GM19023 (cell line): ENCODE results near the gene CMTR1.
"Not testable (repeated sequence)": the region's sequence is repeated elsewhere in the genome, so short reads cannot be mapped to it uniquely, and the experiment has no call there.

Source experiments
- ATAC-seq: cut with Tn5 transposase; IDR thresholded peaks from one replicate; pipeline ENCODE4 v1.9.1; 2021; ENCODE audit warnings: mild to moderate bottlenecking, moderate library complexity; ENCODE audit not compliant: unreplicated experiment

Gene CMTR1

DNA sequence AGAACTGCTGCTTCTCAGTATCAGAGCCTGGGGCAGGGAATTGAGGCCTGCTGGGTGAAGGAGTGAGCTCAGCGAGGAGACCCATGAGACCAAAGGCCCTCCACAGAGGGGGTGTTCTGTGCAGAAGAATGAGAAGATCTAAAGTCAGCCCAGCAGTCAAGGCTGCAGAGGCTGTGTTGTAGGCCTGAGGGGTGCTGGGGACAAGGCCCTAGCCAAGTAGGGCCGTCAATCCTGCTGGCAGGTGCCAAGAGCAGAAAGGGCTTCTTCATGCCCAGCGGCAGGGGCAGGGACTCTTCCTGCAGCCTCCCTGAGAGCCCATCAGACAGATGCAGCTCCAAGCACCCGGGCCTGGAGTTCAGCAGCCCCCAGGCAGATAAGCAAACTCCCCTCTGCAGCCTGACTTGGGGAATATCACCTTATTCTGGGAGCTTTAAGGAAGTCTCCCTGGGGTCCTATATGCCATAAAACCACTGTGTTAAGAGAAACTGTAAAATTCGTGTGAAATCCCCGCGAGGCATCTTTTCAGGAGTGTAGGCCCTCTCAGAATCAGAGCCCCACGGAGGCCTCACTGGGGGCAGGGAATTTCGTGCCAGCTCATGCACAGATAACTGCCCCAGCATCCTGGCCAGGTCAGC lies 57.6 kb downstream of the CMTR1 start:
- ATAC-seq: no peak

DNA sequence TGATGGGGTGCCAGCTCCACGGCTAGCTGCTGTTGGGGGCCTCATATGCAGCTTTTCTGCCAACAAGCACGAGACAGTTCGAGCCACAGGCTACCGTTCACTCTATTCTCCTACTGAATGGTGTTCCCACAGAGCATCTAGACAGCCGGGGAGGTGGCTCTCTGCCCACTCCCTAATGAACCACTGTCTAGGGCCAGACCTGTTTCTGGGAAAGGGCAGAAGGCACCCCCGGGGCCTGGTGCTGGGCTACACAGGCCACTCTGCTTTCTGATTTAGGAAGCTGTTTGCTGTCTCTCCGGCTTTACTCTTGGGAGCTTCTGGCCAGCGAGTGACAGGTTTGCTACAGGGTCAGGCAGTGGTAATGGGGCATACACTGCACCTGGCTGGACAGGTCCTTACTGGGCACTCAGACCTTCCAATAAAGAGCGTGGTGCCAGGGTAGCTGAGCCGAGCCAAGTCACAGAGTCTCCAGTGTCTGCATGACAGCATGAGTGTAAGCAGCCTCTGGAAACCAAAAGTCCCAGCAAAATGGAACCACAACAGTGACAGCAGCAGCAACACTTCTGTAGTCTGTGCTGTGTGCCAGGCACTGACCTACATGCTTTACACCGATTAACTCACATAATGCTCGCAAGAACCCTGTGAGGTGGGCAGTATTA lies 58.3 kb downstream of the CMTR1 start:
- ATAC-seq: no peak

DNA sequence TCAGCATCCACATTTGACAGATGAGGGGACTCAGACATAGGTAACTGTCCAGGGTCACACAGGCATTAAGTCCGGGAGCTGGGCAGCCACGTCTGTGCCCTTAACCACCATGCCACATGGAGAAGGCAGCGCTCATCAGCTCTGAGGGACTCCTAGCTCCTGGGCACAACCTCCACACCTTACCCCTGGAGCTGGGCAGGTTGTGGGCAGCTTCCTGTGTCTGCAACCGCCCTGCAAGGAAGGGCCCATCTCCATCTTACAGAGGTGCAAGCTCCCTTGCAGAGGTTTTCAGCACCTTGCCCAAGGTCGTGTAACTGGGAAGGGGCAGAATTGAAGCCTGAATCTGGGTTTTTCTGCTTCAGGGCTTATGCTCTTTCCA lies 58.8 kb downstream of the CMTR1 start:
- ATAC-seq: no peak

DNA sequence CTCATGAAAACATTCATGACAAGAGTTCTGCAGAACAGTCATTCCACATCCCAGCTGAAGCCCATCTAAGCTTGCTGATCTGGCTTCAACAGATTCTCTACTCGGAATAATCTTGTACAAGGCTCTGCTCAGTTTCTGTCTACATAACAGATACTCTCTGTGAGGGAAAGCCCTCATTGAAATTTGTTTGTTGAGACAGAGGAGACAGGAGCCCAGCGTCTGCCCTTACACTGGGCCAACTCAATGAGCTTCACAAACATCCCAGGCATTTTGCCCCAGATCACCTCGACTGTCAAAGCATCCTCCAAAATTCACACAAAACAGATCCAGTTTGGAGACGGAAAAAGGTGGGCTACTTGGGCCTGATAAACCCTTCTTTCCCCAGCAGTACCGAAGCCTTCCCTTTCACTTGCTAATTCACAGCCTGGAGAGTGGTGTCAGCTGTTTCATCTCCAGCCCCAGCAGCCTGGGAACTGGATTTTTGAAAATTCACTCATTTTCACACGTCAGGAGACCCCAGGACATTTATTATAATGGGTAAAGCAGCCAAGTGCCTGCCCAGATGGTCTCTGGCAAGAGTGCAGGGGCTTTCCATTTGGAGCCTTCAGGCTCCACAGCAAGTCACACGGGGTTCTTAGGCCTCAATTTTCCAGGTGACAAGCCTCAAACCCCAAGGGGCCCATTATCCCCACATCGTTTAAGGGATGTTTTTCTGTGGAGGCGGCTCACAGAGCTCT lies 59.4 kb downstream of the CMTR1 start:
- no peak for ATAC-seq

DNA sequence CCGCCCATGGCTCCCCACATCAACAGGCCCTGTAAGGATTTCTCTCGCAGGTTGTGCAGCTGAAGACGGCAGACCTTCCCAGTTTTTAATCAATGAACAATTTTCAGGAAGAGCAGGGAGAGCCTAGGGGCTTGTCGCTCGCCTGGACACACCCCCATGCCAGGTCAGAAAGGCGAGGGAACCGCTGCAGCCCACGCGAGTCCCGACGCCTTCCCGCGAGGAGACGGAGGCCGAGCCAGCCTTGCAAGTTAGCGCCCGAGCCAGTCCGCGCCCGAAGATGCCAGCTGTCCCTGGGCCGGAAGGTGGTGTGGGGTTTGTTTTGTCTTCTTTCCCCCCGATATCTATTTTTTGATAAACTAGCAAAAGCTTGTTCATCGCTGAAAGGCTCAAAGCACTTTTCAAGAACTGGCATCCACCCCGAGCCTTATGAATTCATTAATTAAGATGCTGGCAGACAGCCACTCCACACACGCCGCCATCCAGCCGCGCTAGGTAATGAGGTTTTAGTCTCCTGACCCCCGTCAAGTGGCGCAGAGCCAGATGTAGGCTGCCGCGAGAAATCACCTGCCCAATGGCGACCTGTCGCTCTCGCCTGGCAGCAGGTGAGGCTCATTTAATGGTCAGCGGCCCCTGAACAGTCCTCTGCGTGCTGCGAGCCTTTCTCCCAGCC lies 60.1 kb downstream of the CMTR1 start:
- ATAC-seq: no peak

DNA sequence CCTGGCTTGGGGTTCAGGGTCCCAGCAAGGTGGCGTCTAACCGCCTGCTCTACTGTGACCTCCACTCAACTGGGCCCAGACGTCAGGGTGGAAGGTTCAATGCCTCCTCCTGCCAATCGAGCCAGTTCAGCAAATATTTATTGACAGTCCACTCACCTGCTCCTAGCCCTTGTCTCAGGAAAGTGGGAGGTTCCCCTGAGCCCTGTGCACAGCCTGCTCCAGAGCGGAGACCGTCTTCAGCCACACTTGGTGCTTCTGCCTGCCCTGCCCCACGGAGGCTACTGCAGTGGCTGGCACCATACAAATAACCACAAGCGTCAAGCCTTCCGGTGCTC lies 60.6 kb downstream of the CMTR1 start:
- ATAC-seq: no peak

DNA sequence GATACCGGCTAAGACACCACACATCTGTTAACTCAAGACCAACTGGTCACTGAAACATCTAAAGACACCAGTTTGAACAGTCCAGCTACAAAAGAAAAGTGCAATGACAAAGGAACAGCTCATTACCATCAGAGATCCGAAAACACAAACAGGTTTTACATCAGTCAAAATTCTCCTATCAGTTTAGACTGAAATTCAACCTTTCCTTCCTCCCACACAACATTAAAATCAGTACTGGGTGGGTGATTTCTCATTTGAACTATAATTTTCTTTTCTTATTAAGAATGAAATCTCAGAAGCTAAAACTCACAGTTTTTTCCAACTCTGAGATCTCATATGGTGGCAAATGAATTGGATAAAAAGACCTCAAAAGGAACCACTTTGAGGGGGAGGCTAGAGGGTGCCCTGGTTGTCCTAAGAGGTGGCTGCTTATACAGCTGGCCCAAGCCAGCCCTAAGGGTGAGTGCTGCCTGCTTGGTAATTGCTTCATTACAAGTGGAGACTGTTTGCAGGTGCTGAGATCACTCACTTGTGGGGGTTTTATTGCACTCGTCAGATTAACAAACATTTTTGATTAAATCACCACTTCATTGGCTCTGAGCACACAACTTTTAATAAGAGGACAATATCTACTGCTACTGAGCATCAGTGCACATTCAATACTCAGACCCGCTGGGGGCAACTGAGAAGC lies 62.4 kb downstream of the CMTR1 start:
- no peak for ATAC-seq

DNA sequence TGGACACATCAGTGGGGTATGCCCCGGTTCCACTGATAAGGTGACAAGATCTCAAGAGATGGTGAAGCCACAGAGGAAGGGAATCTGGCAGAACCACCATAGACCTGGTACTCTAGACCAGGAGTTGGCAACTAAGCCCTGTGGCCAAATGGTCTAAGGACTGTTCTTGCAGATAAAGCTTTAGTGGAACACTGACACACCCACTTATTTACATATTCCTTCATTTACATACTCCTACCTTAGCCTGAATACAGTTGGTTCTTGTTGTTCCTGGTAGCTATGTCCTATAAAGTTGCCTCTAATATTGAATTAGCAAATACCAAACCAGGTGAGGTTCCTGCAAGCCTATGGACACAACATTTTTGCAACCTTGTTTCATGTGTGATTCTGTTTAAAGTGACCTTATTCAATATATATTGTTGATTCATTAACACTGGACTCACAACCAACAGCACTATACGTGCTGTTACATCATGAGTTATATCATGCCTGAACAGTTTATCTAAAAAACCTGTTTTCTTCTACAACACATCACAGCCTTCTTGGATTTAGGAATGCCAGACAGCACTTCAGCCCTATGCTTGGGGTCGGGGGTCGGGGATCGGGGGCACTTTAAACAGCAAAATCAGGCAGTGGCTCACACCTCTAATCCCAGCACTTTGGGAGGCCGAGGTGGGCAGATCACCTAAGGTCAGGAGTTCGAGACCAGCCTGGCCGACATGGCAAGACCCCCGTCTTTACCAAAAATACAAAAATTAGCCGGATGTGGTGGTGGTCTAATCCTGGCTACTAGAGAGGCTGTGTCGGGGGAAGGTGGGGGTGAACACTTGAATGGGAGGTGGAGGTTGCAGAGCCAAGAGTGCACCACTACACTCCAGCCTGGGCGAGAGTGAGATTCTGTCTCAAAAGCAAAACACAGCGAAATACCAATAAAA lies 64.2 kb downstream of the CMTR1 start:
- no peak for ATAC-seq

DNA sequence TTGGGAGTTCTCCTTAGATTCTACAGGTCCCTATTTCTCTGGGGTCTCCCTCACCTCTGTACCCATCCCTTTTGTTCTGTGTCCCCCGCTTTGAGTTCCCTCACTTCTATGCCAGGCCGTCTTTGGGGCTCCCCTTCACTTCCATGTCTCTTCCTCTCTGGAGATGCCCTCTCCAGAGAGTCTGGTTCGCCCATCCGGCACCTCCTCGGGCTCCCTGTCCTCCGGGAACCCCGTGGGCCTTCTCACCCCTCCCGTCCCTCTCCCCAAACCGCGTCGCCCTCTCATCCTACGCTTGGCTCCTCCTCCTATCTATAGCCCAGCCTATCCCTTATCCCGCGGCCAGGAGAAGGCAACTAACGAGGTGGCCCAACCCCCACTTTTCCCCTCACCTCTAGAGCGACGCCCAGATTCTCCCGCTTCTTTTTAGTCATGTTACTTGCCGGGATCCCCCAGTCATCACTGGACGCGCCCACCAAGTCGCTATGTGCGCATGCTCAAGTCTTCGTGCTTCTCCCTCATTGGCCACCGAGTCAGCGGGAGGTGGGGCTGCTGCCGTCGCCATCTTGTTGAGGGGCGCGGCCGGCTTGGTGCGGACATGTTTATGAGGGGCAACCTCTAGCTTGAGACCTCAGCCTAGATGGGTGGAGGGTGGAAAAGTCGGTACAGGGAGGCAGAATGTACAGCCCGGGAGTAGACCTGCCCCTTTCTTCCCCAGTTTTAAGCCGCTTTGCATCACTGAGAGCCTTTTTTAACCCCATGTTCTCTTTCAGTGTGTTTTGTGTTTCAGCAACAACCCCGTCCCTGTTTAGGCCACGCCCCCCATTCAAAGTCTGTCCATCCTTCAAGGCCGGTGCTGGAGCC lies 66.6 kb downstream of the CMTR1 start, which contains the start of gene CCDC167:
TSS of gene CCDC167 (minus strand) at position 461 of the 861 bp plus-strand sequence. CDS start at position 431, 30 bp downstream.
- peak; percentile 84 for ATAC-seq

DNA sequence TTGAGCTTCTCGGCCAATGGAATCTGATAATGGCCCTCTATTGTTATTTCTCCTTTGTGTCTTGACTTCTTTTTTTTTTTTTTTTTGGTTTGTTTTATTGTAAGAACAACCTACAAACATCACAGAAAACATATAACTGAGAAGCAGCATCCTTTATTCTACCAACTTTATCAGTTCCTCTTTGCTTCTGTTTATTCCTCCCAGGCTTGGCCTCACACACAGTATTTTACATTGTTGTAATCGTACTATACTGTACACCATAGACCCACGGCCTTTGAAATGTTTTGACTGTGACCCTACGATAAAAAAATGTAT lies 67.2 kb downstream of the CMTR1 start:
- no peak for ATAC-seq

DNA sequence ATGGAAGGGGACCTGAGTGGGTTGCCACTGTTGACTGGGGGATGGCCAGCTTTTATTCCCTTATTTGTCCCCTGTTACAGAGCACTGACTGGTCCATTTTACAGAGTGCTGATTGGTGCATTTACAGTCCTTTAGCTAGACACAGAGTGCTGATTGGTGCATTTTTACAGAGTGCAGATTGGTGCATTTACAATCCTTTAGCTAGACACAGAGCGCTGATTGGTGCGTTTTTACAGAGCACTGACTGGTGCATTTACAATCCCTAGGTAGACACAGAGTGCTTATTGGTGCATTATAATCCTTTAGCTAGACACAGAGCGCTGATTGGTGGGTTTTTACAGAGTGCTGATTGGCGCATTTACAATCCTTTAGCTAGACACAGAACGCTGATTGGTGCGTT lies 67.9 kb downstream of the CMTR1 start:
- ATAC-seq: not testable (repeated sequence)

DNA sequence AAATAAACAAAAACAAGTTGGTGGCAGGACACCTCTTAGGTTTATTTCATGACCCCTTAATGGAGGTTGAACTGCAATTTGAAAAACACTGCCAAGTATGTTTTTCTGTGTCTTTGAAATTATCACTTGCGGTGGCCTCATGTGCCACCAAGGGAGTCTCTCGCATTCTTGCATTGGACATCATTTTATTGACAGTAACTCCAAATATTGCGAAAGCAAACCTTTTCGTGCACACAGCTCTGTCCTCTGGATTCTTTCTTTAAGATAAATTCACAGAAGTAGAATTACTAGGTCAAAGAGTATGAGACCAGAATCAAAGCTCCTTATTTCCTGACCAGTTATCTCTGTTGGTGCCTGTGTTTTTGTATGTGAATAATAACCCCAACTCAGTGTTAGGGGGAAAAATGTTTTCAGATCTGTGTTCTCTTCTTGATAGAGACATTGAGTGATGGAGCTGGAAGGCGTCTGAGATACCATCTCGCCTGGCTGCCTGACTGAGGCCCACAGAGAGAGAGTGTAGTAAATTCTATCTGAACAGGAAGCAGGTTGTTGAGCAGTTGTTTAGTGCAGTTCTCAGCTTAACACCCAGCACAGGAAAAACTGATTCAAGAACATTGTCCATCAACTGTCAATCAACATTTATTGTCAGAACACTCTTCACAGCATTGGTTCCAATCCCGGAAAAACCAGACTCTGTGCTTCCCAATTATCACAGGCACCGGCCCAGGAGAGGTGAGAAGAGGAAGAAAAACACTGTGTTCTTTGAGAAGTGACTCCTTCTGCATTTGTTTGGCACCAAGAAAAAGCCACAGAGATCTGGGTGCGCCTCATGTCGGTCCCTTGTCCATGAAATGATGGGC lies 68.8 kb downstream of the CMTR1 start:
- ATAC-seq: no peak

DNA sequence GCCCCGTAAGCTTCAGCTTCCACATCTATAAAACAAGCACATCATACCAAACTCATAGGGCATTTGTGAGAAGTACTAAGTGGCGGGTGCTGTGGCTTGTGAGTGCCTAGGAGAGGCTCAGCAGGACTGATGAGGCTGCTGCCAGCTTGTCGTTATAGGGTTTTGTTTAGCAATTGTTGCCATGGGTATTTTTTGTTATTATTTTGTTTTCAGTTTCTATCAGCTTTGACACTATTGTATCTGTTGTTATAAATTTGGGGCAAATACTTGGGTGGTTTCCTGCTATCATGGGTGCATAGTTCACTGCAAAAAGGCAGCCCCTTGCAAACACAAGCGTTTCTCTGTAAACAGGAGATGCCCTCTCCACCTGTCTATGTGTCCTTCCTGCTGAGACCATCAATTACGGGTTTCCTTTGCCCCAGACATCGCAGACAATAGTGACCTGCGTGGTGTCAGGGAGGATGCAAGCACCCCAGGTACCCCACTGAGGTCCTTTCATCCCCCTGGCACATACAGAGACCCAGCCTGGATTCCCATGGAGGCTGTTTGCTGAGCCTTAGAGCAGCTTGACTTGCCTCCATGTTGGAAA lies 69.8 kb downstream of the CMTR1 start:
- ATAC-seq: no peak

DNA sequence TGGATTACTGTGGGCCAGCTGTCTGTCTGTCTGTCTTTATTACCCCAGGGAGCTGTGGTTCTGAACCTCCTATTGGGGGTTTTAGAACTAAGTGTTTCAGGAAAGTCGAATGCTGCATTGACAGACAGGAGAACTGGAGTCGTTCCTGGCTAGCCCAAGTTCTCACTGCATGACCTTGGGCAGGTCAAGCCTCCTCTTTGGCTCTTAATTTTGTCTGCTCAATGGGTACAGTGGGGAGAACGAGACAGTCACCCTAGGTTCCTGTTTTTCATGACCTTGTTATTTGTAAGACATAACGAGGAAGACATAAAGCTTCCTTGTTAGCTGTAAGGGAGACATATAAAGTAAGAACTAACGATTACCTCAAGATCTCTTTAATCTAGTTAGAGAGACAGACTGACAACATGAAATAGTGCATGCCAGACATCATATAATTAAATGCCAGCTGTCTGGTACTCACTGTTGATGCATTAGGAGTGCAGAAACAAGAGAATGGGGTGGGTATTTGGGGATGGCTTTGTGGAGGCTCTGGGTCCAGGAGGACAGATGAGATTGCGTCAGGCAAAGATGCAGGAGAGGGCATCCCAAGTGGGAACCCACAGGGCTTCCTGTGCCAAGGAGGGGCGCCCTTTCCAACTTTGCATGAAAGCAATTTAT lies 70.4 kb downstream of the CMTR1 start:
- no peak for ATAC-seq

DNA sequence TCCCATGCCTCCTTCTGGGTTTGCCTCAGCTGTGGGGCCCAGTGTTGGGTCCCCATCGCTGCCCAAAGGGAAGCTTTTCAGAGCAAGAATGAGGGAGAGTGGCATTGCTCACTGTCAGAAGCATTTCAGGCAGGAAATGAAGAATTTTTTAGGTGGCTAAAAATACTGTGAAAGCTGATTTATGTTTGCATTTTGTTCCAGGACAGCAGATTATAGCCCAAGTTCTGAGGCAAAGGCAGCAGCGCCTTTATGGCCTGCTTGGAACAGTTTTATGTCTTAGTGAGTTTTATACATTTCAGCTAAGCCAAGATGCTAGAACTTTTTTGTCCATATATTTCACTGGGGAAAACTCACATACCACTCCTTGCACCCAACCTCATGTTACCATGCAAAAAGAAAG lies 71.0 kb downstream of the CMTR1 start:
- ATAC-seq: no peak

DNA sequence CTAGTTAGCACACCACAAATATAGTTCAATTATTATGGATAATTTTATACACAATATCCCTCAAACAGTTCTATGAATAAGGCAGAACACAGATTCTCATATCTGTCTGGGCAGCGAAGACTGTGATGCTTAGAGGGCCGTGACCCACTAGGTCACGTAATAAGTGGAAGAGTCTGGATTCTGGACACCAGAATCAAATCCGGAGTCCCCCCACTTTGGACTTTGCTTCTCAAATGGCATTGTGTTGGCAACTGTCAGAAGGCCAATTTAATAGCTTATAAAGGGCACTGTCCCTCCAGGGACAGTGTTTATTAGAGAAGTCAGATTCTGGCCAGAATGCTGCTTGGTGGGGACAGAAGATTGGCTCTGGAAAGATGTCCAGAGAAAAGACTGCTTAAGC lies 73.5 kb downstream of the CMTR1 start:
- ATAC-seq: no peak

DNA sequence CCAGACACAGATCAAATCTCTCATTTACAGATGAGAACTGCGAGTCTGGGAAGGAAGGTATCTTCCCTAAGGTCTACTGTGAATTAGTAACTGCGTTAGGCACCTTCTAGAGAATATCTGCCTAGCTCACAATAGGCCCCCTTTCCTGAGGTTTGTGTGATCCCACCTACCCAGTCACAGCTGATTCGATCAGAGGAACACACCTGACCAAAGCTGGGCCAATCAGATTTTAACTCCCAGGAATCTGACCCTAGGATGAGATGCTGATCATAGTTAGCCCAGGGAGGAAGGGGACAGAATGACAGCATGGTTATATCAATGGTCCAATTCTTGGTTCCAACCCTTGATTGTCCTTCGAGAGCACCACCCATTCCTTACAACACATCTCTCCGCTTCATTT lies 74.1 kb downstream of the CMTR1 start:
- ATAC-seq: no peak
